ENCODE results near the gene STS. TPM values are rescaled to one million over a fixed set of nuclear protein-coding genes. Genes with fewer than 3 reads are reported as not detected.

Gene STS
- total and polyA plus RNA-seq, 2 experiments from 2014 or later, result 0.44 to 1.7 TPM

DNA sequence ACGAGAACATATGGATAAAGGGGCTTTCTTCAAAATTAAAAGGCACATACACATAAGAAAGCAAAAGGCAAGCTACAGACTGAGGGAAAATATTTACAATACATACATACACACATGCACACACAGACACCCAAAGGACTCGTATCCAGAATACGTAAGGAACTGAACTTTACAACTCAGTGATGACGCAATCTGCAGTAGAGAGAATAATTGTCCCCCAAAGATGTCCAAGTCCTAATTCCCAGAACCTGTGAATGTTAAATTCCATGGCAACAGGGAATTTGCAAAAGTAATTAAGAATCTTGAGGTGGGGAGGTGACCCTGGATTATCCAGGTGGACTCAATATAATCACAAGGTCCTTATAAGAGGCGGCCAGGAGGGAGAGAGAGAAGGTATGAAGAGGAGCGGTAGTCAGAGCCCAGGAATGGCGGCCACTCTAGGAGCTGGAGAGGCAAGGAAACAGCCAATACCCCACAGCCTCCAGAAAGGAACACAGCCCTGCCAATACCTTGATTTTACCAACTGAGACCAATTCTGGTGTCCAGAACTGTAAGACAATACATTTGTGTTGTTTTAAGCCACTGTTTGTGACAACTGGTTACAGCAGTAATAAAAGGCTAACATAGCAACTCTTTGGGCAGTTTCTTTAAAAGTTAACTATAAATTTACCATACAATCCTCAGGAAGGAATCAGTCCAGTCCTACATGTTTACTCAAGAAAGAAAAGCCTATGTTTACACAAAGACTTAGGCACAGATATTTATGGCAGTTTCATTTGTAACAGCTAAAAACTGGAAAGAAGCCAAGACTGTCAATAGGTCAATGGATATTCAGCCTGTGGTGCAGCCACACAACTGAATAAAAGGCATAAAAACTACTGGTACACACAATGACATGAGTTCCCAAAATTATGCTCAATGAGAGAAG lies 27.3 kb upstream of the STS start (continued):
- no peak for TF ChIP-seq POLR2AphosphoS5 (IDR thresholded peaks at IDR 0.05; ENCODE audit: low read depth)
- TF ChIP-seq, protein P1, sequence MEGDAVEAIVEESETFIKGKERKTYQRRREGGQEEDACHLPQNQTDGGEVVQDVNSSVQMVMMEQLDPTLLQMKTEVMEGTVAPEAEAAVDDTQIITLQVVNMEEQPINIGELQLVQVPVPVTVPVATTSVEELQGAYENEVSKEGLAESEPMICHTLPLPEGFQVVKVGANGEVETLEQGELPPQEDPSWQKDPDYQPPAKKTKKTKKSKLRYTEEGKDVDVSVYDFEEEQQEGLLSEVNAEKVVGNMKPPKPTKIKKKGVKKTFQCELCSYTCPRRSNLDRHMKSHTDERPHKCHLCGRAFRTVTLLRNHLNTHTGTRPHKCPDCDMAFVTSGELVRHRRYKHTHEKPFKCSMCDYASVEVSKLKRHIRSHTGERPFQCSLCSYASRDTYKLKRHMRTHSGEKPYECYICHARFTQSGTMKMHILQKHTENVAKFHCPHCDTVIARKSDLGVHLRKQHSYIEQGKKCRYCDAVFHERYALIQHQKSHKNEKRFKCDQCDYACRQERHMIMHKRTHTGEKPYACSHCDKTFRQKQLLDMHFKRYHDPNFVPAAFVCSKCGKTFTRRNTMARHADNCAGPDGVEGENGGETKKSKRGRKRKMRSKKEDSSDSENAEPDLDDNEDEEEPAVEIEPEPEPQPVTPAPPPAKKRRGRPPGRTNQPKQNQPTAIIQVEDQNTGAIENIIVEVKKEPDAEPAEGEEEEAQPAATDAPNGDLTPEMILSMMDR (conservative IDR thresholded peaks at IDR 0.05; ENCODE audit: low read depth in 2 of 2), result no peak

DNA sequence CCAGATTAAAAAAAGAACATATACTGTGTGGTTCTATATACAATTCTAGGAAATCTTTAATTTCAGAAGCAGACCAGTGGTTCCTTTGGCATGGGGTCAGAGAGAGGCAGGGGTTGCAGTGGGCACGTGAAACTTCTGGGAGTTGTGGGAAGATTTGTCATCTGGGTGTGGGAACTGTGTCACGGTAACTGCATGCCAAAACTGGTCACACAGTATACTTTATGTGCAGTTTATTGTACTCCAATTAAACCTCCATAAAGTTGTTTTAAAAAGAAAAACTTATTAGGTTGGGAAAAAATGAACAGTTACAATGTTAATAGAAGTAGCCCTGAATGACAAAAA lies 26.7 kb upstream of the STS start:
- H3K27me3 Mint-ChIP-seq (ENCODE audit: insufficient read depth, low read depth, poor library complexity), result no peaks in the 10 kb centered on the region
- Histone ChIP-seq H3K27me3 (ENCODE audit: insufficient read depth) (no peaks in the 10 kb centered on the region), H3K36me3 (ENCODE audit: insufficient read depth) (no peaks in the 10 kb centered on the region), H2AFZ (no peak overlapping the region), H3K9me2 (ENCODE audit: insufficient read depth) (no peaks in the 10 kb centered on the region), H3K27ac (ENCODE audit: low read depth) (no peak overlapping the region), H3K4me2 (no peak overlapping the region), H3K4me1 (ENCODE audit: insufficient read depth) (peaks cover 22% of the 10 kb centered on the region), H3K79me2 (replicated peaks; ENCODE audit: insufficient read depth) (peaks cover 17% of the 10 kb centered on the region), H3K4me3 (no peak overlapping the region), H4K20me1 (replicated peaks; ENCODE audit: insufficient read depth) (no peaks in the 10 kb centered on the region), H3F3A (replicated peaks; ENCODE audit: low read depth) (no peaks in the 10 kb centered on the region)
- H3K36me3 Mint-ChIP-seq (ENCODE audit: low read depth), result peaks cover 9% of the 10 kb centered on the region; the same call in 2 of the 3 replicates
- DNase-seq (ENCODE audit: low spot score), result no peak
- H3K27ac Mint-ChIP-seq, result no peak overlapping the region
- no peak for ATAC-seq
- TF ChIP-seq, protein P2, sequence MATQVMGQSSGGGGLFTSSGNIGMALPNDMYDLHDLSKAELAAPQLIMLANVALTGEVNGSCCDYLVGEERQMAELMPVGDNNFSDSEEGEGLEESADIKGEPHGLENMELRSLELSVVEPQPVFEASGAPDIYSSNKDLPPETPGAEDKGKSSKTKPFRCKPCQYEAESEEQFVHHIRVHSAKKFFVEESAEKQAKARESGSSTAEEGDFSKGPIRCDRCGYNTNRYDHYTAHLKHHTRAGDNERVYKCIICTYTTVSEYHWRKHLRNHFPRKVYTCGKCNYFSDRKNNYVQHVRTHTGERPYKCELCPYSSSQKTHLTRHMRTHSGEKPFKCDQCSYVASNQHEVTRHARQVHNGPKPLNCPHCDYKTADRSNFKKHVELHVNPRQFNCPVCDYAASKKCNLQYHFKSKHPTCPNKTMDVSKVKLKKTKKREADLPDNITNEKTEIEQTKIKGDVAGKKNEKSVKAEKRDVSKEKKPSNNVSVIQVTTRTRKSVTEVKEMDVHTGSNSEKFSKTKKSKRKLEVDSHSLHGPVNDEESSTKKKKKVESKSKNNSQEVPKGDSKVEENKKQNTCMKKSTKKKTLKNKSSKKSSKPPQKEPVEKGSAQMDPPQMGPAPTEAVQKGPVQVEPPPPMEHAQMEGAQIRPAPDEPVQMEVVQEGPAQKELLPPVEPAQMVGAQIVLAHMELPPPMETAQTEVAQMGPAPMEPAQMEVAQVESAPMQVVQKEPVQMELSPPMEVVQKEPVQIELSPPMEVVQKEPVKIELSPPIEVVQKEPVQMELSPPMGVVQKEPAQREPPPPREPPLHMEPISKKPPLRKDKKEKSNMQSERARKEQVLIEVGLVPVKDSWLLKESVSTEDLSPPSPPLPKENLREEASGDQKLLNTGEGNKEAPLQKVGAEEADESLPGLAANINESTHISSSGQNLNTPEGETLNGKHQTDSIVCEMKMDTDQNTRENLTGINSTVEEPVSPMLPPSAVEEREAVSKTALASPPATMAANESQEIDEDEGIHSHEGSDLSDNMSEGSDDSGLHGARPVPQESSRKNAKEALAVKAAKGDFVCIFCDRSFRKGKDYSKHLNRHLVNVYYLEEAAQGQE (IDR thresholded peaks at IDR 0.05; ENCODE audit: unreplicated experiment), result no peak
- TF ChIP-seq CREB1 (CRISPR knock-in tag; IDR thresholded peaks at IDR 0.05; ENCODE audit: low read depth), result no peak
- H3K9me3 Mint-ChIP-seq, result no peaks in the 10 kb centered on the region
- no peak overlapping the region for H3K4me3 Mint-ChIP-seq
- H3K4me1 Mint-ChIP-seq, result peaks cover 31% of the 10 kb centered on the region

DNA sequence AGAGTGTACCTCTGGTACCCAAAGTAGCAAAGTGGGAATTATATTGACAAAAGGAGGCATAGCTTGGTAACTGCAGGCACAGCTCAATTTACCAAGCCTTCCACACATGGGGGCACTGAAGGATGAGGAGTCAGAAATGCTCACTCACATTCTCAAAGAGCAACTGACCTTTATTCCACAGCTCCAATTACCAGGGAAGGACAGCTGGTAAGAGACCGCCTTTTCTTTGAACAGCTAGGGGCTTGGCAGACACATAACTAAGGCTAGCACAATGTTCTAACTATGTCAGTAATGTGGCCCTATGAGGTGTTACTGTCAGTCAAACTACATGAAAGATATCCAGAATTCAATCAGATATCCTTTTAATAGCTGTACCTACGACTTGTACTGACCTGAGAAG lies 20.5 kb upstream of the STS start:
- no peak overlapping the region for H2AFZ ChIP-seq
- H3K9me2 ChIP-seq (ENCODE audit: insufficient read depth), result no peaks in the 10 kb centered on the region
- ATAC-seq (no peak), DNase-seq (ENCODE audit: low spot score) (no peak)
- no peaks in the 10 kb centered on the region for H3K9me3 Mint-ChIP-seq
- H3K27me3 ChIP-seq (ENCODE audit: insufficient read depth), result no peaks in the 10 kb centered on the region
- no peak overlapping the region for H3K4me3 Mint-ChIP-seq
- H4K20me1 ChIP-seq (replicated peaks; ENCODE audit: insufficient read depth), result no peaks in the 10 kb centered on the region
- H3K4me1 Mint-ChIP-seq, result peaks cover 12% of the 10 kb centered on the region
- H3K79me2 ChIP-seq (replicated peaks; ENCODE audit: insufficient read depth), result peaks cover 13% of the 10 kb centered on the region; the same call in 1 of the 2 replicates
- H3K4me3 ChIP-seq, result no peak overlapping the region
- H3K27ac Mint-ChIP-seq, result no peak overlapping the region
- H3K4me1 ChIP-seq (ENCODE audit: insufficient read depth), result no peaks in the 10 kb centered on the region
- H3K27me3 Mint-ChIP-seq (ENCODE audit: insufficient read depth, low read depth, poor library complexity), result peaks cover 1% of the 10 kb centered on the region
- H3K27ac ChIP-seq (ENCODE audit: low read depth), result no peak overlapping the region
- H3K4me2 ChIP-seq, result no peak overlapping the region
- H3K36me3 Mint-ChIP-seq (ENCODE audit: low read depth), result peaks cover 7% of the 10 kb centered on the region; the same call in 2 of the 3 replicates
- H3K36me3 ChIP-seq (ENCODE audit: insufficient read depth), result no peaks in the 10 kb centered on the region
- no peaks in the 10 kb centered on the region for H3F3A ChIP-seq (replicated peaks; ENCODE audit: low read depth)
- TF ChIP-seq CREB1 (CRISPR knock-in tag; IDR thresholded peaks at IDR 0.05; ENCODE audit: low read depth), result no peak
- TF ChIP-seq, protein P3, sequence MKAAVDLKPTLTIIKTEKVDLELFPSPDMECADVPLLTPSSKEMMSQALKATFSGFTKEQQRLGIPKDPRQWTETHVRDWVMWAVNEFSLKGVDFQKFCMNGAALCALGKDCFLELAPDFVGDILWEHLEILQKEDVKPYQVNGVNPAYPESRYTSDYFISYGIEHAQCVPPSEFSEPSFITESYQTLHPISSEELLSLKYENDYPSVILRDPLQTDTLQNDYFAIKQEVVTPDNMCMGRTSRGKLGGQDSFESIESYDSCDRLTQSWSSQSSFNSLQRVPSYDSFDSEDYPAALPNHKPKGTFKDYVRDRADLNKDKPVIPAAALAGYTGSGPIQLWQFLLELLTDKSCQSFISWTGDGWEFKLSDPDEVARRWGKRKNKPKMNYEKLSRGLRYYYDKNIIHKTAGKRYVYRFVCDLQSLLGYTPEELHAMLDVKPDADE (IDR thresholded peaks at IDR 0.05), result no peak
- TF ChIP-seq, protein P1 (conservative IDR thresholded peaks at IDR 0.05; ENCODE audit: low read depth in 2 of 2), result no peak
- TF ChIP-seq ZNF331 (CRISPR knock-in tag; IDR thresholded peaks at IDR 0.05; ENCODE audit: low read depth), result no peak
- no peak for TF ChIP-seq ZNF114 (CRISPR knock-in tag; IDR thresholded peaks at IDR 0.05)
- TF ChIP-seq, protein P2 (IDR thresholded peaks at IDR 0.05; ENCODE audit: unreplicated experiment), result no peak
- TF ChIP-seq NANOG (IDR thresholded peaks at IDR 0.05; ENCODE audit: borderline replicate concordance), result no peak

Data from GM23338 (cell line).